CMK (cell line): Measurements from ENCODE around the gene POFUT2.
"Not testable (repeated sequence)": the region's sequence is repeated elsewhere in the genome, so short reads cannot be mapped to it uniquely, and the experiment has no call there.

ENCODE experiments used
- DNase-seq: peaks from one replicate; pipeline ENCODE4 v3.0.0-alpha.2; 2010; ENCODE audit warnings: low read depth

POFUT2 gene

GRCh38 chr21:45310459-45310858 lies 22.8 kb upstream of the POFUT2 start:
- no peak for DNase-seq

DNA sequence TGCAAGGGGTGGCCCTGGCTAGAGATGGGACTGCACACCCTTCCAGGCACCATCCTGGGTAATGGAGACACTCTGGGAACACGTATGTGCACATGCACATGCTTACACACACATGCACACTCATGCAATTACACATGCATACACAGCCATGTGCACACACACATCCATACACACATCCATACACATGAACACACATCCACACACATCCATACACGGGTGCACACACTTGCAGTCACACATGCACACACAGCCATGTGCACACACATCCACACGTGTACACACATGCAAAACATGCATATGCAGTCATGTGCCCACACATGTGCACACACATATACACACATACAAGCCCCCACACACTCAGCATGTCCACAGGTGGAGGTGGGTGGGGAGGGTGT lies 22.3 kb upstream of the POFUT2 start:
- no peak for DNase-seq

GRCh38 chr21:45309069-45309986 lies 21.6 kb upstream of the POFUT2 start:
- no peak for DNase-seq

GRCh38 chr21:45308194-45309068 lies 20.7 kb upstream of the POFUT2 start:
- no peak for DNase-seq

DNA sequence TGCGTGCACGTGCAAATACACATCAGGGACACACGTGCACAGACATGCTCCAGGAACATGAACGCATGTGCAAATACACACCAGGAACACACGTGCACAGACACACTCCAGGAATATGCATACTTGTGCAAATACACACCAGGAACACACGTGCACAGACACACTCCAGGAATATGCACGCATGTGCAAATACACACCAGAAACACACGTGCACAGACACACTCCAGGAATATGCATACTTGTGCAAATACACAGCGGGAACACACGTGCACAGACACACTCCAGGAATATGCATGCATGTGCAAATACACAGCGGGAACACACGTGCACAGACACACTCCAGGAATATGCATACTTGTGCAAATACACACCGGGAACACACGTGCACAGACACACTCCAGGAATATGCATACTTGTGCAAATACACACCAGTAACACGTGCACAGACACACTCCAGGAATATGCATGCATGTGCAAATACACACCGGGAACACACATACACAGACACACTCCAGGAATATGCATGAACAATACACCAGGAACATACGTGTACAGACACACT lies 20.0 kb upstream of the POFUT2 start:
- DNase-seq = not testable (repeated sequence)

- DNase-seq = no peak
Measured at GRCh38 chr21:45306832-45307571, 19.3 kb upstream of the POFUT2 start.

GRCh38 chr21:45306453-45306831 lies 18.7 kb upstream of the POFUT2 start:
- DNase-seq = no peak

DNA sequence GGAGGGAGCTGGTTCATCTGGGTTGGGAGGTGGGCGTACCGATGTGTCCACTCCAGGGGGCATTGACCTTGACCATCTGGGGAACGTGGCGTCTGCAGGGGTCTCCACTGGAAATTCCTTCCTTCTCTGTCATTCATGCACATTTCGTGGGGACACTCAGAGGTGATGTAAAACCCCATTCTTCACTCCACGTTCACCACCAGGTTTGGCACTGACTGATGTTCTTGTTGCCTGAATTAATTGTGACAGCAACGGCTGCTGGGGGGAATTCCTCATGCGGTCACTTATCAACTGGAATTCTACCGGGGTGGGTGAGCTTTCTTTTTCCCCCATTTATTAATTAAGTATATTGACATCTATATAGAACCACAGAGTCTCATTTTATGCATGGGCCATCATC lies 18.1 kb upstream of the POFUT2 start:
- no peak for DNase-seq

GRCh38 chr21:45304945-45305344 lies 17.2 kb upstream of the POFUT2 start:
- DNase-seq = no peak

DNA sequence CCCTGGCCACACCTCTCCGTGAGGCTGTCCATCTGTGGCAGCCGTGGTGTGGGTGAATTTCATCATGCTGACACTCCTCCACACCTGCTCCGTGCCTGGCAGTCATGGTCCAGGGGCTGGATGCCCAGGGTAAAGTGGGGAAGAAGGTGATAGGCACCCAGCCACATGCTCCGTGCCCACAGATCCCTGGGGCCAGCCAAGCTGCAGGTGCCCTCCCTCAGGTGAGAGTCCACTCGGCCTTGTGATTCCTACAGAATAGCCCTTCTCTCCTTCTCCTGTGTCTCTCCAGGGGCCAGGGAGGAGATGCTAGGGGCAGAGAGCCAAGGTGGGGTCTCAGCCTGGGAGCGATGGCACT lies 16.8 kb upstream of the POFUT2 start:
- no peak for DNase-seq

DNA sequence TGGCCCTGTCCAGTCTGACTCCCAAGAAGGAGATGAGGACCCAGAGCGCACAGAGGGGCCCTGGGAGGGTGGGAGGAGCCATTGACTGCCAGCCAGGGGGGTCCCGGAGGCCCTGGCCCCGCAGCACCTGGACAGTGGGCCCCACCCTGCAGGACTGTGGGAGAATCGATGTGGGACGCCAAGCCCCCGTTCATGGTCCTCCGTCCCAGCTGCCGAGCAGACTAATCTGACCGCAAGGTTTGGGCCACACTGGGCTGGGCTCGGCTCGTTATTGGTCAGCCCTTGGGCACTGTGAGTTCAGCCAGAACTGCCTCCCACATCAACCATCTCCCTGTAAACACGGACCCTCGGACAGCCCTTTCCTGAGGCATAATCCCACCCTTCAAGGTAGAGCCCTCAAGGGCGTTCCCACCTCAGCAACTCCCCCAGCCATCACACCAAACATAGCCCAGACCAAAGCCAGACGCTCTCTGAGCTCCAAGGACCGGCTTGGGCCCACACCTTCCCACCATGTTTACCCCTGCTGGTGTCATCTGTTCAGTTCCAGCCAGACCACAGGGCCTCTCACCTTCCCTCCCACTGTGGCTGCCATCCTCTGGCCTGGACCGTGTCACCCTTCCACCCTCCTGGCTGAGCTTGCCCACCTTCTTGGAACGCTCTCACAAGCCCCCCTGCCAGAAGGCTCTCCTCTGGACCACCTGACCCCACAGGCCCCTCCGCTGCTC lies 16.2 kb upstream of the POFUT2 start:
- DNase-seq = no peak

GRCh38 chr21:45303091-45303615 lies 15.5 kb upstream of the POFUT2 start:
- no peak for DNase-seq

GRCh38 chr21:45302082-45303061 lies 14.7 kb upstream of the POFUT2 start:
- peak; percentile 36 for DNase-seq

GRCh38 chr21:45301521-45302081 lies 13.9 kb upstream of the POFUT2 start:
- no peak for DNase-seq

- no peak for DNase-seq
Measured at GRCh38 chr21:45300786-45301520, 13.3 kb upstream of the POFUT2 start.

DNA sequence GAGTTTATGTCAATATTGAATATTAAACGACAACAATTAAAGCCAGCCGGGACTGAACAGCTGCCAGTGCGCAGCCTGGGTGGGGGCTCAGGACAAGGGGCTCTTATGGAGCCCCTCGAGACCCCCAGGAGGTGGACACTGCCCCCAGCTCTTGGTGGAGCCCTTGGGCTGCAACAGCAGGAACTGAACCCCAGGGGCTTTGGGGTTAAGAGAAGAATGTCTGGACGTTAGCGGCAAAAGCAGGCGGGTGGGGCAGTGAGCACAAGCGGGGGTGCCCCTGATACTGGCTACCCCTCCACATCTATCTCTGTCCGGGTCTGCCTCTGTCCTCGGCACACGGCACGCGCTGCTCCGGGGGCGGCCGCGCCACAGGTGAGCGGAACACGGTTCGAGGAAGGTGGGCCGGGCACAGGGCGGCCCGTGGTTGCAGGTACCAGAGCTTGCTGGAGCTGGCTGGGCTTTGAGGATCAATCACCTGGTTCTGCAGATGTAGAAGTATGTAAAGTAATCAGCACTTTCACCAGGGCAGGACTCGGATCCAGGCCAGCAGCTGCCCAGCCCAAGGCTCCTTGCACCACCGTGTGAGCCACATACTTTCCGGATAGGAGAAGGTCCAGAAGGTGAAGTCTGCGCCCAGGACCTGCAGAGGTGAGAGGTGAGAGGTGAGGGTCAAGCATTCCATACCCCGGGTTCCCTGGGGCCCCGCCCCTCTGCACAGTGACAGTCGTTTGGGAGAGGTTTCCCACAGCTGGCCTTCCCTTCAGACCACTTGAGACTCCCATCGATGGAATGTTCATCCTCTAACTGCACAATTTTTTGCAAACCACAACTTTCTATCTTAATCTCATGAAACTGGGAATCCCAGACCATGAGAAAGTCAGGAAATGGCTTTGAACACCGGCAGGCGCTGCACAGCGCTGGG lies 12.4 kb upstream of the POFUT2 start:
- DNase-seq = no peak

DNA sequence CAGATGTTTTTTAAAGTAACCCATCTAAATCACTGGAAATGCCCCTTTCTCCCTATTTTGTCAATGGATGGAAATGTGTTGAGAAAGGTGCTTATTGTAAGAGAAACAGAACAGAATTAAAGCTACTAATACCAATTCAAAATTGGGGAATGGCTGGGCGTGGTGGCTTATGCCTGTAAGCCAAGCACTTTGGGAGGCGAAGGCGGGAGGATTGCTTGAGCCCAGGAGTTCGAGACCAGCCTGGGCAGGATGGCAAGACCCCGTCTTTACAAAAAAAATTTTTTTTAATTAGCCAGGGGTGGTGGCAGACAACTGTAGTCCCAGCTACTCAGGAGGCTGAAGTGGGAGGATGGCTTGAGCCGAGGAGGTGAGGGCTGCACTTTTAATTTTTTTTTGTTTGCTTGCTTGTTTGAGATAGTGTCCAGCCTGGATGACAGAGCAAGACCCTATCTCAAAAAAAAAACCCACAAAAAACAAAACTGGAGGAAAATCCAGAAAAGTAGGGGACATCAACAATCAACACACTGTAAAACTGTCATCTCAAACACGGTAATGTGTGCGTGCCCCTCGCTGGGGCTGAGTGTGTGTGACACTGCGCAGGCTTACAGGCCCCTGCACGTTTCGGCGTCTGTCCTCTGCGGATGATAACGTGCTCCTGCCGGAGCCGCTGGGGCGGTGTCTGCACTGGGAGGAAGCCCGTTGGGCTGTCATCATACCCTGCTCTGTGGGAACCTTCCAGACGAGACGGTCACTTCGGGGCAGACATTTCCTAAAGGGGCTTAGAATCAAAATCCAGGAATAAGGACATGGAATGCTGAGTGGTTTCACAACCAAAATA lies 11.6 kb upstream of the POFUT2 start:
- peak; percentile 40 for DNase-seq
